H9 (cell line): Measurements from ENCODE around the gene POU5F1. TPM values are rescaled to one million over a fixed set of nuclear protein-coding genes. Genes with fewer than 3 reads are reported as not detected.
A peak's percentile ranks its signal among the peaks of the same experiment; 100 is the strongest.

Experiments used
- DNase-seq: peaks from one replicate; pipeline ENCODE4 v3.0.0-alpha.2; 2017
- H2AFZ ChIP-seq: one replicate; pipeline ENCODE4 v1.6.1; 2013; ENCODE audit warnings: mild to moderate bottlenecking, low read length, control low read depth, moderate library complexity
- H2AK5ac ChIP-seq: 2 replicates; pipeline ENCODE4 v1.6.1; 2013; ENCODE audit warnings: low read length, control low read depth, mixed read lengths; ENCODE audit not compliant: insufficient read length
- H2BK120ac ChIP-seq: one replicate; pipeline ENCODE4 v1.6.1; 2013; ENCODE audit warnings: low read depth, mild to moderate bottlenecking, low read length, control low read depth, inconsistent platforms; ENCODE audit not compliant: poor library complexity, severe bottlenecking
- H2BK12ac ChIP-seq: 2 replicates; pipeline ENCODE4 v1.6.1; 2013; ENCODE audit warnings: low read length, control low read depth, mixed read lengths, low read depth; ENCODE audit not compliant: insufficient read length
- H2BK15ac ChIP-seq: 2 replicates; pipeline ENCODE4 v1.6.1; 2013; ENCODE audit warnings: low read depth, low read length, control low read depth
- H2BK20ac ChIP-seq: one replicate; pipeline ENCODE4 v1.6.1; 2013; ENCODE audit warnings: low read depth, mild to moderate bottlenecking, low read length, control low read depth, inconsistent platforms; ENCODE audit not compliant: poor library complexity, severe bottlenecking
- H2BK5ac ChIP-seq: 2 replicates; pipeline ENCODE4 v1.6.1; 2013; ENCODE audit warnings: low read length, control low read depth, mixed read lengths; ENCODE audit not compliant: insufficient read length
- H3K14ac ChIP-seq: 2 replicates; pipeline ENCODE4 v1.6.1; 2013; ENCODE audit warnings: low read length, control low read depth; ENCODE audit not compliant: insufficient read depth
- H3K18ac ChIP-seq: 2 replicates; pipeline ENCODE4 v1.6.1; 2013; ENCODE audit warnings: low read depth, mild to moderate bottlenecking, mixed read lengths, low read length, control low read depth; ENCODE audit not compliant: insufficient read length
- H3K23ac ChIP-seq: 2 replicates; pipeline ENCODE4 v1.6.1; 2013; ENCODE audit warnings: low read length, control low read depth, mixed read lengths, low read depth; ENCODE audit not compliant: insufficient read length
- H3K23me2 ChIP-seq: 2 replicates; pipeline ENCODE4 v1.6.1; 2013; ENCODE audit warnings: low read depth, mild to moderate bottlenecking, mixed read lengths, low read length, control low read depth; ENCODE audit not compliant: insufficient read length, poor library complexity, severe bottlenecking
- H3K27ac ChIP-seq: 2 replicates; pipeline ENCODE4 v1.5.1; 2013; ENCODE audit warnings: low read length, control low read depth, mixed read lengths, low read depth; ENCODE audit not compliant: insufficient read length
- H3K27me3 ChIP-seq: 2 replicates; pipeline ENCODE4 v1.6.1; 2013; ENCODE audit warnings: low read length, control low read depth, inconsistent platforms; ENCODE audit not compliant: insufficient read depth
- H3K4ac ChIP-seq: 2 replicates; pipeline ENCODE4 v1.6.1; 2013; ENCODE audit warnings: low read depth, mild to moderate bottlenecking, control low read depth, inconsistent platforms, low read length, moderate library complexity
- H3K4me1 ChIP-seq: 2 replicates; pipeline ENCODE4 v1.6.1; 2013; ENCODE audit warnings: low read length, control low read depth, inconsistent platforms; ENCODE audit not compliant: insufficient read depth
- H3K4me2 ChIP-seq: 2 replicates; pipeline ENCODE4 v1.6.1; 2013; ENCODE audit warnings: low read length, control low read depth, mixed read lengths; ENCODE audit not compliant: insufficient read length, insufficient read depth
- H3K56ac ChIP-seq: 2 replicates; pipeline ENCODE4 v1.6.1; 2013; ENCODE audit warnings: low read depth, mild to moderate bottlenecking, mixed read lengths, low read length, control low read depth; ENCODE audit not compliant: insufficient read length
- H3K79me1 ChIP-seq: 2 replicates; pipeline ENCODE4 v1.6.1; 2013; ENCODE audit warnings: low read depth, mild to moderate bottlenecking, moderate library complexity, low read length, control low read depth, inconsistent platforms; ENCODE audit not compliant: insufficient read depth, poor library complexity, severe bottlenecking
- H3K79me2 ChIP-seq: 2 replicates; pipeline ENCODE4 v1.6.1; 2013; ENCODE audit warnings: low read length, control low read depth, inconsistent platforms; ENCODE audit not compliant: insufficient read depth
- H3K9ac ChIP-seq: 2 replicates; pipeline ENCODE4 v1.6.1; 2013; ENCODE audit warnings: low read length, control low read depth, mixed read lengths; ENCODE audit not compliant: insufficient read length; ENCODE audit errors: extremely low read depth
- H3K9me3 ChIP-seq: one replicate; pipeline ENCODE4 v1.6.1; 2013; ENCODE audit warnings: low read depth, low read length, inconsistent platforms; ENCODE audit not compliant: control insufficient read depth
- H3T11ph ChIP-seq: one replicate; pipeline ENCODE4 v1.6.1; 2013; ENCODE audit warnings: mild to moderate bottlenecking, low read length, control low read depth, inconsistent platforms
- H4K20me1 ChIP-seq: one replicate; pipeline ENCODE4 v1.6.1; 2013; ENCODE audit not compliant: control insufficient read depth, insufficient read length, insufficient read depth
- H4K5ac ChIP-seq: 2 replicates; pipeline ENCODE4 v1.6.1; 2013; ENCODE audit warnings: low read depth, mild to moderate bottlenecking, mixed read lengths, low read length, control low read depth; ENCODE audit not compliant: insufficient read length
- H4K8ac ChIP-seq: replicated peaks from 2 replicates; pipeline ENCODE4 v1.6.1; 2013; ENCODE audit warnings: low read length, control low read depth, mixed read lengths, low read depth; ENCODE audit not compliant: insufficient read length
- H4K91ac ChIP-seq: 2 replicates; pipeline ENCODE4 v1.6.1; 2013; ENCODE audit warnings: low read depth, mild to moderate bottlenecking, moderate library complexity, mixed read lengths, low read length, control low read depth; ENCODE audit not compliant: insufficient read length
- H3K27ac Mint-ChIP-seq, 3 experiments: 2 replicates in 2 of 3; 3 replicates in 1 of 3; pipeline ENCODE4 v1.8.0; 2020 to 2021; ENCODE audit warnings: mixed read lengths in 3 of 3, mild to moderate bottlenecking in 1 of 3, moderate library complexity in 1 of 3
- H3K27me3 Mint-ChIP-seq: 2 replicates; pipeline ENCODE4 v1.8.0; 2021; ENCODE audit warnings: low read depth, mild to moderate bottlenecking, moderate library complexity, mixed read lengths
- H3K36me3 Mint-ChIP-seq, 3 experiments: 2 replicates in 2 of 3; 3 replicates in 1 of 3; pipeline ENCODE4 v1.8.0; 2020 to 2021; ENCODE audit warnings: low read depth in 3 of 3, mixed read lengths in 3 of 3; ENCODE audit not compliant: insufficient read depth in 1 of 3
- H3K4me1 Mint-ChIP-seq, 2 experiments: 2 replicates each; pipeline ENCODE4 v1.8.0; 2020; ENCODE audit warnings: mixed read lengths in 2 of 2
- H3K4me3 Mint-ChIP-seq, 2 experiments: 2 replicates in 1 of 2; 3 replicates in 1 of 2; pipeline ENCODE4 v1.8.0; 2020 to 2021; ENCODE audit warnings: mild to moderate bottlenecking in 2 of 2, mixed read lengths in 2 of 2, moderate library complexity in 1 of 2
- H3K9me3 Mint-ChIP-seq, 2 experiments: 2 replicates in 1 of 2; 3 replicates in 1 of 2; pipeline ENCODE4 v1.8.0; 2020; ENCODE audit warnings: mild to moderate bottlenecking in 2 of 2, mixed read lengths in 2 of 2, moderate library complexity in 1 of 2
- CTCF ChIP-seq: fragments of 200-600 bp; sonication (generic); conservative IDR thresholded peaks from 3 replicates; pipeline ENCODE4 v1.8.0; 2021; ENCODE audit warnings: antibody characterized with exemption, mild to moderate bottlenecking
- WGBS: extraction: QIAGEN DNeasy Blood & Tissue Kit; methylation state at CpG from one replicate; pipeline ENCODE4 v1.1.7; 2013; ENCODE audit warnings: missing lambda C conversion rate, low lambda C conversion rate, mixed read lengths; ENCODE audit not compliant: insufficient read length; ENCODE audit errors: extremely low coverage; 5-methylcytosine and 5-hydroxymethylcytosine counted together
- total RNA-seq: library from RNA; stranded (reverse); gene quantifications from 2 replicates; pipeline ENCODE4 v1.2.1, GENCODE V29; 2021

Gene POU5F1
- total RNA-seq, 1 experiment from 2014 or later: 2,134 TPM

GRCh38 chr6:31174378-31174777 is 3.9 kb upstream of the POU5F1 start:
- no peaks in the 10 kb centered on the region for H4K20me1 ChIP-seq
- no peaks in the 10 kb centered on the region for H3K79me1 ChIP-seq
- no peak overlapping the region for H2AK5ac ChIP-seq
- H3K23ac ChIP-seq: no peak overlapping the region
- peaks cover 12% of the 10 kb centered on the region for H3K23me2 ChIP-seq
- no peak for DNase-seq
- H3K4ac ChIP-seq: no peak overlapping the region; the same call in 1 of the 2 replicates
- H3K56ac ChIP-seq: no peak overlapping the region
- no peak overlapping the region for H4K5ac ChIP-seq
- peak overlapping the region; percentile 88 for H4K91ac ChIP-seq
- peak overlapping the region in 1 of 2 experiments; percentile 27; a peak in 2 of 5 replicates for H3K4me3 Mint-ChIP-seq
- H2BK20ac ChIP-seq: no peak overlapping the region
- no peaks in the 10 kb centered on the region for H3K9me3 ChIP-seq
- peak overlapping the region; percentile 83 for H3K27ac ChIP-seq
- no peak overlapping the region for H2BK5ac ChIP-seq
- H3K9me3 Mint-ChIP-seq: no peaks in the 10 kb centered on the region; a peak in 1 of 5 replicates
- peaks cover 10% of the 10 kb centered on the region for H3K4me1 ChIP-seq
- no peaks in the 10 kb centered on the region for H3K27me3 ChIP-seq
- H2BK12ac ChIP-seq: no peak overlapping the region
- H3K9ac ChIP-seq: no peak overlapping the region
- H3K18ac ChIP-seq: no peak overlapping the region
- H2AFZ ChIP-seq: no peak overlapping the region
- TF ChIP-seq CTCF: no peak
- H3K14ac ChIP-seq: no peak overlapping the region
- no peaks in the 10 kb centered on the region for H3K27me3 Mint-ChIP-seq
- H3K36me3 Mint-ChIP-seq: peaks cover 0 to 10% (median 8%) of the 10 kb centered on the region in 3 experiments; a peak in 5 of 7 replicates
- H4K8ac ChIP-seq: no peak overlapping the region
- H3K4me1 Mint-ChIP-seq: peaks cover 59 to 63% of the 10 kb centered on the region in 2 experiments
- H3K79me2 ChIP-seq: peaks cover 17% of the 10 kb centered on the region
- no peak overlapping the region for H3K4me2 ChIP-seq
- H2BK15ac ChIP-seq: no peak overlapping the region
- no peak overlapping the region for H2BK120ac ChIP-seq
- no peak overlapping the region for H3T11ph ChIP-seq
- no CpG with 5 or more reads among the region's 5 CpGs for WGBS
- peak overlapping the region; percentile 98 to 100 (median 99); a peak in 4 of 7 replicates for H3K27ac Mint-ChIP-seq
